Spleen (tissue), 13 donors: Measurements from ENCODE around the gene ME2. TPM values are rescaled to one million over a fixed set of nuclear protein-coding genes. Genes with fewer than 3 reads are reported as not detected.

Experiments used
- DNase-seq: peaks from one replicate; pipeline ENCODE4 v3.0.0-alpha.2; 2020
- H3K27ac ChIP-seq, 8 donors: fragments of 200-600 bp; sonication (generic) in 7 of 8; 1 replicate in 4 of 8; 2 replicates in 4 of 8; pipeline versions ENCODE4 v1.5.0 to v1.8.0; 2016 to 2021; ENCODE audit warnings: inconsistent platforms in 4 of 8, mild to moderate bottlenecking in 4 of 8, moderate library complexity in 1 of 8
- H3K27me3 ChIP-seq, 7 donors: fragments of 200-600 bp; sonication (generic) in 6 of 7; replicated peaks in 1 of 7; 1 replicate in 4 of 7; 2 replicates in 3 of 7; pipeline versions ENCODE4 v1.5.0 to v1.8.0; 2016 to 2021; ENCODE audit warnings: inconsistent platforms in 3 of 7, mild to moderate bottlenecking in 1 of 7
- H3K36me3 ChIP-seq, 6 donors: fragments of 200-600 bp; sonication (generic) in 5 of 6; 1 replicate in 4 of 6; 2 replicates in 2 of 6; pipeline versions ENCODE4 v1.5.0 to v1.8.0; 2016 to 2021; ENCODE audit warnings: inconsistent platforms in 2 of 6
- H3K4me1 ChIP-seq, 6 donors: fragments of 200-600 bp; sonication (generic) in 5 of 6; 1 replicate in 3 of 6; 2 replicates in 3 of 6; pipeline versions ENCODE4 v1.5.0 to v1.8.0; 2016 to 2021; ENCODE audit warnings: inconsistent platforms in 3 of 6
- H3K4me3 ChIP-seq, 8 donors: fragments of 200-600 bp; sonication (generic) in 7 of 8; 1 replicate in 4 of 8; 2 replicates in 4 of 8; pipeline versions ENCODE4 v1.5.0 to v1.8.0; 2016 to 2021; ENCODE audit warnings: inconsistent platforms in 4 of 8, mild to moderate bottlenecking in 4 of 8, moderate library complexity in 2 of 8
- H3K9me3 ChIP-seq, 8 donors: fragments of 200-600 bp; sonication (generic) in 7 of 8; 1 replicate in 4 of 8; 2 replicates in 4 of 8; pipeline versions ENCODE4 v1.5.0 to v1.8.0; 2016 to 2021; ENCODE audit warnings: inconsistent platforms in 4 of 8
- CTCF ChIP-seq, 11 experiments: fragments of 200-600 bp in 7 of 11; fragments of 450-650 bp in 4 of 11; sonication (generic) in 4 of 11; IDR thresholded peaks in 8 of 11; conservative IDR thresholded peaks in 3 of 11; 1 replicate in 7 of 11; 2 replicates in 4 of 11; pipeline versions ENCODE4 v1.4.0 to v1.8.0; 2016 to 2021; ENCODE audit warnings: antibody characterized with exemption in 11 of 11, inconsistent platforms in 4 of 11, mild to moderate bottlenecking in 1 of 11
- POLR2A ChIP-seq, 3 donors: fragments of 450-650 bp; IDR thresholded peaks; one replicate each; pipeline ENCODE4 v1.5.1; 2017; ENCODE audit warnings: antibody characterized with exemption in 3 of 3, mild to moderate bottlenecking in 1 of 3
- POLR2AphosphoS5 ChIP-seq, 3 donors: sonication (generic); formaldehyde crosslinking; IDR thresholded peaks; one replicate each; pipeline ENCODE4 v1.5.1; 2017; ENCODE audit warnings: antibody characterized with exemption in 3 of 3
- WGBS, 5 donors: extraction: QIAGEN DNeasy Blood & Tissue Kit in 3 of 5; methylation state at CpG; one replicate each; pipeline versions ENCODE4 v1.1.5 to v1.1.7; 2013 to 2018; 5-methylcytosine and 5-hydroxymethylcytosine counted together
- intact Hi-C: fragments of 100-400 bp; cut with DNase I; formaldehyde crosslinking; loops from one replicate; pipeline ENCODE4 v1.15.0; 2023; ENCODE audit warnings: low total_unique reads
- long read RNA-seq, 2 donors: transcript quantifications; one replicate each; lab custom pipeline, GENCODE V29; 2026
- polyA plus RNA-seq, 3 donors: library from polyadenylated mRNA; stranded (reverse); fragments of 200-250 nt; gene quantifications; one replicate each; pipeline ENCODE4 v1.2.1, GENCODE V29; 2013
- total RNA-seq, 7 donors: library from RNA; depleted of rRNA in 3 of 7; stranded (reverse); fragments of >200 nt in 3 of 7; fragmentation: NEBNext Ultra II Directional in 4 of 7; extraction: Animal tissue kit (Norgen Biotek cat#: 25700) in 4 of 7; gene quantifications; one replicate each; pipeline versions ENCODE4 v1.1.0 to v1.2.1, GENCODE V29; 2016 to 2021
- donor health status: healthy with polysubstance abuse.
- donor health status: DM: no; HTN: no; CAD: no; lungs with moderate emphysema.
- donor health status: DM: no; HTN: no; CAD: no.
- donor health status: Bipolar disorder and iron deficiency.
- donor health status: healthy.
- donor health status: DM: no; HTN: no; CAD: no.
- donor health status: DM: yes; HTN: yes; CAD: no.

Gene ME2
- total RNA-seq (100 to 1,000 TPM in 4 of 7 donors, 10 to 100 TPM in 3; 83.3 to 179 (median 119) TPM), polyA plus RNA-seq (10 to 100 TPM; 25.9 to 51.5 (median 26.8) TPM)
- long read RNA-seq, donor 1, full-length matches to known transcripts, result 12 of 12 reads
- long read RNA-seq, donor 1, partial matches to known transcripts, result 0 of 12 reads
- long read RNA-seq, donor 1, other reads (novel, unspliced or antisense), result 0 of 12 reads
- long read RNA-seq, donor 2, full-length matches to known transcripts, result 14 of 14 reads
- long read RNA-seq, donor 2, partial matches to known transcripts, result 0 of 14 reads
- long read RNA-seq, donor 2, other reads (novel, unspliced or antisense), result 0 of 14 reads

- Histone ChIP-seq H3K4me1 (peaks cover 10 to 56% (median 42%) of the 10 kb centered on the region in 6 donors), H3K27me3 (no peaks in the 10 kb centered on the region), H3K36me3 (no peaks in the 10 kb centered on the region), H3K9me3 (no peaks in the 10 kb centered on the region), H3K4me3 (peak within 1 kb of the TSS; percentile 59 to 96 (median 73)), H3K27ac (peak within 1 kb of the TSS; percentile 92 to 100 (median 98))
- TF ChIP-seq POLR2A (IDR thresholded peaks at IDR 0.05) (peak; percentile 65 to 85 (median 71)), CTCF (IDR thresholded peaks at IDR 0.05 in 8 of 11, conservative IDR thresholded peaks at IDR 0.05 in 3 of 11) (peak in 2 of 11 experiments; percentile 16 to 25), POLR2AphosphoS5 (IDR thresholded peaks at IDR 0.05) (peak; percentile 93 to 95 (median 95))
- WGBS, 5 donors, result 0 to 1% (median 0%) methylated on average over 28 to 78 of the region's 78 CpGs
- DNase-seq, result peak; percentile 99
- intact Hi-C loops, result no loop called here
Measured at GRCh38 chr18:50878345-50879301, at the start of gene ME2. Gene ME2 (plus strand): TSS chr18:50879118. CDS start chr18:50895821, 16,703 bp downstream.

GRCh38 chr18:50829644-50830043 lies 49.3 kb upstream of the ME2 start:
- no peak for TF ChIP-seq POLR2AphosphoS5 (IDR thresholded peaks at IDR 0.05)
- TF ChIP-seq POLR2A (IDR thresholded peaks at IDR 0.05), result no peak
- TF ChIP-seq CTCF (IDR thresholded peaks at IDR 0.05 in 8 of 11, conservative IDR thresholded peaks at IDR 0.05 in 3 of 11), result no peak
- no peak overlapping the region for H3K4me3 ChIP-seq
- no peaks in the 10 kb centered on the region for H3K9me3 ChIP-seq
- no peaks in the 10 kb centered on the region for H3K36me3 ChIP-seq
- peak overlapping the region in 3 of 8 donors; percentile 67 to 73 (median 72) for H3K27ac ChIP-seq
- no peaks in the 10 kb centered on the region for H3K27me3 ChIP-seq
- intact Hi-C loops, result no loop called here
- peaks cover 0 to 9% (median 0%) of the 10 kb centered on the region in 6 donors for H3K4me1 ChIP-seq
- no peak for DNase-seq
- 90 to 97% (median 91%) methylated on average over 5 of the region's 5 CpGs for WGBS, 5 donors

- Histone ChIP-seq H3K4me1 (peaks cover 0 to 15% (median 0%) of the 10 kb centered on the region in 6 donors), H3K27me3 (no peaks in the 10 kb centered on the region), H3K9me3 (no peaks in the 10 kb centered on the region), H3K4me3 (no peak overlapping the region), H3K36me3 (no peaks in the 10 kb centered on the region), H3K27ac (peak overlapping the region in 4 of 8 donors; percentile 58 to 73 (median 70))
- WGBS, 5 donors, result 66 to 82% (median 76%) methylated on average over 5 of the region's 5 CpGs
- TF ChIP-seq POLR2AphosphoS5 (IDR thresholded peaks at IDR 0.05), result peak in 1 of 3 donors; percentile 59
- no peak for TF ChIP-seq CTCF (IDR thresholded peaks at IDR 0.05 in 8 of 11, conservative IDR thresholded peaks at IDR 0.05 in 3 of 11)
- intact Hi-C loops, result no loop called here
- DNase-seq, result no peak
Measured at GRCh38 chr18:50830544-50830943, 48.4 kb upstream of the ME2 start.
